ENCODE data around the gene IFI27L1. TPM values are rescaled to one million over a fixed set of nuclear protein-coding genes. Genes with fewer than 3 reads are reported as not detected.

IFI27L1 gene
- total RNA-seq, 1 donor from 2014 or later: not detected

DNA sequence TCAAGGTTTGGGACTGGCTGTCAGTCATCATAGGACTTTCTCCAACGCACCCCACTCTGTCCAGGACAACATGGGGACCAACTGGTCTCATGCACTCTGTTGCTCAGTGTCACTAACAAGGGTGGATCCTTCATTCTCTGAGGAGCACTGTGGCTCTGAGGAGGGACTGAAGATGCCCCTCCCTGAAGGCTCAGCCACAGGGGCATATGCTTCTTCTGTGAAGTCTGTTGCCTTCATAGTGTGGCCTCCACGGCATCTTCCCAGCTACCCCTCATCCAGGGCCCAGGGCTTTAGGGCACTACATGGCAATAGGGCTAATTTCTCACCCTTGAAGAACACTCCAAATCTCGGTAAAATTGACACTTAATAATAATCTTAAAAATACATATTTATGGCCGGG, 62.6 kb downstream of the IFI27L1 start:
- Histone ChIP-seq H3K4me3 (no peak overlapping the region), H3K9me3 (no peaks in the 10 kb centered on the region), H3K27ac (no peak overlapping the region), H3K36me3 (no peaks in the 10 kb centered on the region), H3K4me1 (no peaks in the 10 kb centered on the region), H3K27me3 (no peaks in the 10 kb centered on the region)
- no peak for DNase-seq (ENCODE audit: low spot score in 2 of 2)
- TF ChIP-seq, protein P1, sequence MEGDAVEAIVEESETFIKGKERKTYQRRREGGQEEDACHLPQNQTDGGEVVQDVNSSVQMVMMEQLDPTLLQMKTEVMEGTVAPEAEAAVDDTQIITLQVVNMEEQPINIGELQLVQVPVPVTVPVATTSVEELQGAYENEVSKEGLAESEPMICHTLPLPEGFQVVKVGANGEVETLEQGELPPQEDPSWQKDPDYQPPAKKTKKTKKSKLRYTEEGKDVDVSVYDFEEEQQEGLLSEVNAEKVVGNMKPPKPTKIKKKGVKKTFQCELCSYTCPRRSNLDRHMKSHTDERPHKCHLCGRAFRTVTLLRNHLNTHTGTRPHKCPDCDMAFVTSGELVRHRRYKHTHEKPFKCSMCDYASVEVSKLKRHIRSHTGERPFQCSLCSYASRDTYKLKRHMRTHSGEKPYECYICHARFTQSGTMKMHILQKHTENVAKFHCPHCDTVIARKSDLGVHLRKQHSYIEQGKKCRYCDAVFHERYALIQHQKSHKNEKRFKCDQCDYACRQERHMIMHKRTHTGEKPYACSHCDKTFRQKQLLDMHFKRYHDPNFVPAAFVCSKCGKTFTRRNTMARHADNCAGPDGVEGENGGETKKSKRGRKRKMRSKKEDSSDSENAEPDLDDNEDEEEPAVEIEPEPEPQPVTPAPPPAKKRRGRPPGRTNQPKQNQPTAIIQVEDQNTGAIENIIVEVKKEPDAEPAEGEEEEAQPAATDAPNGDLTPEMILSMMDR (IDR thresholded peaks at IDR 0.05): no peak
- intact Hi-C loops (cut with DNase I): no loop called here

DNA sequence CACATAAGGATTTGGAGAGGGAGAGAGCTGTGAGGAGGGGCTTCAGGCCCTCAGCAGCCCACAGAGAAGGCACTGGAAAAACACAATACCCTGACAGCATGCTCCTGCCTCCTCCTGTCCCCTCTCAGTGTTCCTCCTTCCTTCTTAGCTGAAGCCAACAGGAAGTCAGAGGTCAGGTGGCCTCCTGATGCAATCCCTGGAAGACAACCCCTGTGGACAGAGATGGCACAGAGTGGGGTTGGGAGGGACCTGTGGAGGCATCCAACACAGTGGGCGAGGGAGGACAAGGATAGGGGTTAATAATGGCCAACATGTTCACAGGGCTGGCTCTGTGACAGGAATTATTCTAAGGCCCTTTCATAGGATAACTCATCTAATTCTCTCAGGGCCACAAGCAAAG, 63.7 kb downstream of the IFI27L1 start:
- DNase-seq (ENCODE audit: low spot score in 2 of 2): no peak
- H3K4me1 ChIP-seq: no peaks in the 10 kb centered on the region
- H3K4me3 ChIP-seq: no peak overlapping the region
- no peaks in the 10 kb centered on the region for H3K27me3 ChIP-seq
- intact Hi-C loops (cut with DNase I): no loop called here
- H3K36me3 ChIP-seq: no peaks in the 10 kb centered on the region
- H3K9me3 ChIP-seq: no peaks in the 10 kb centered on the region
- TF ChIP-seq, protein P1 (IDR thresholded peaks at IDR 0.05): no peak
- no peak overlapping the region for H3K27ac ChIP-seq

DNA sequence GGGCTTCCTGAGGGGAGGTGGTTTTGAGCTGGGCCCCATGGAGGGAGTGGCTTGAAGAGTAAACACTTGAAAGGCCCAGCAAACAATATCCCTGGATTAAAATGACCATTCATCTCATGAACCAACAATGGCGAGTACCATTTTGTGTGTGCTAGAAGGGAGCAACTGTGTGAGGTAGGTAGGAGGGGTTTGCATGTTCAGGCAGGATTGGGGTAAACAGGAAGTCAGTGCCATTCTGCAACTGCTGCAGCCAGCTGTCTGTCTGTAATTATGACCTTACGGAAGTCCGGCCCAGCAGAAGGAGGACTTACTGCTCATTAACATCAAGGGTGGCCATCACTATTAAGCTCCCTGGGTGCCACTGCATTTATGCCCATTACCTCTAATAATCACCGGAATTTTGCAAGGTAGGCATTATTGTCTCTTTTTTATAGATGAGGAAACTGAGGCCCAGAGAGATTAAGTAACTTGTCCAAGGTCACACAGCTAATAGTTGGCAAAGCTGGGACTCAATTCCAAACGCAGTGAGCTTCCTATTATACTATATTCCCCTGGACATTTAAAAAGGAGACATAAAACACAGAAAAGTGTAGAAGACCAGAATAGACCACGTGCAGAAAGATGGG, 64.9 kb downstream of the IFI27L1 start:
- no peaks in the 10 kb centered on the region for H3K4me1 ChIP-seq
- intact Hi-C loops (cut with DNase I): no loop called here
- DNase-seq (ENCODE audit: low spot score in 2 of 2): no peak

More for the DNA sequence above, 64.9 kb downstream of the IFI27L1 start:
- Histone ChIP-seq H3K36me3 (no peaks in the 10 kb centered on the region), H3K9me3 (no peaks in the 10 kb centered on the region), H3K27ac (no peak overlapping the region), H3K4me3 (no peak overlapping the region), H3K27me3 (no peaks in the 10 kb centered on the region)
- TF ChIP-seq, protein P1 (IDR thresholded peaks at IDR 0.05): no peak

Other genes starting within 250 kb of the IFI27L1 start
- gene FAM181A, start 154.0 kb upstream of the IFI27L1 start, total RNA-seq: not detected
- gene ASB2, start 104.7 kb upstream of the IFI27L1 start, total RNA-seq: 58.6 TPM
- not detected for gene CCDC197, start 84.0 kb upstream of the IFI27L1 start, total RNA-seq
- gene OTUB2, start 55.0 kb upstream of the IFI27L1 start, total RNA-seq: 0.21 TPM
- gene DDX24, start 108 bp upstream of the IFI27L1 start, total RNA-seq: 104 TPM
- 209 TPM for gene IFI27, start 29.4 kb downstream of the IFI27L1 start, total RNA-seq
- gene IFI27L2, start 48.3 kb downstream of the IFI27L1 start, total RNA-seq: 36.0 TPM
- gene PPP4R4, start 93.0 kb downstream of the IFI27L1 start, total RNA-seq: not detected
- gene SERPINA10, start 212.0 kb downstream of the IFI27L1 start, total RNA-seq: not detected
- gene SERPINA6, start 242.0 kb downstream of the IFI27L1 start, total RNA-seq: not detected

Data from ascending aorta (tissue), 2 donors.